ENCODE data around the gene SLC17A3. TPM values are rescaled to one million over a fixed set of nuclear protein-coding genes. Genes with fewer than 3 reads are reported as not detected.

Gene SLC17A3
- total RNA-seq, 4 donors from 2014 or later = not detected

DNA sequence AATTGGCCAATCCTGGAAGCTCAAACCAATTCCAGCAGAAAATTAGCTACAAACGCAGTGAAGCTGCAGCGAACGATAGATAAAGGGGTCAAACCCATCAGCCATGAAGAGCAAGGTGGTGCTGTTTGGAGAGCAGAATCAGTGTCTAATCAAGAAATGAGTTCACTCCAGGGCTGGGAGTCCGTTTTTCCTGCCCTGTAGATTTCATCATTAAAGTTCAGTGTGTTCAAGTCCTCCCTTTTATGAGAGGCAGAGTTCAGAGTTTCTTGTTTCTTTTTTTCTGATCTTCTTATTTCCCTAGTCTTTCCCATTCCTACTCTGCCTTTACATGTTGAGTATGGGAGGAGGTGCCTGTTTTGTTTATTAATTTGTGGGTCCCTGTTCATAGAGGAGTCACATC, 72.6 kb downstream of the SLC17A3 start:
- Histone ChIP-seq H3K27me3 (no peaks in the 10 kb centered on the region), H3K4me3 (replicated peaks in 1 of 3) (no peak overlapping the region), H3K36me3 (no peaks in the 10 kb centered on the region), H3K9me3 (no peaks in the 10 kb centered on the region), H3K4me1 (no peaks in the 10 kb centered on the region), H3K27ac (no peak overlapping the region)
- no peak for DNase-seq
- TF ChIP-seq POLR2A (IDR thresholded peaks at IDR 0.05) = no peak
- TF ChIP-seq, protein P1, sequence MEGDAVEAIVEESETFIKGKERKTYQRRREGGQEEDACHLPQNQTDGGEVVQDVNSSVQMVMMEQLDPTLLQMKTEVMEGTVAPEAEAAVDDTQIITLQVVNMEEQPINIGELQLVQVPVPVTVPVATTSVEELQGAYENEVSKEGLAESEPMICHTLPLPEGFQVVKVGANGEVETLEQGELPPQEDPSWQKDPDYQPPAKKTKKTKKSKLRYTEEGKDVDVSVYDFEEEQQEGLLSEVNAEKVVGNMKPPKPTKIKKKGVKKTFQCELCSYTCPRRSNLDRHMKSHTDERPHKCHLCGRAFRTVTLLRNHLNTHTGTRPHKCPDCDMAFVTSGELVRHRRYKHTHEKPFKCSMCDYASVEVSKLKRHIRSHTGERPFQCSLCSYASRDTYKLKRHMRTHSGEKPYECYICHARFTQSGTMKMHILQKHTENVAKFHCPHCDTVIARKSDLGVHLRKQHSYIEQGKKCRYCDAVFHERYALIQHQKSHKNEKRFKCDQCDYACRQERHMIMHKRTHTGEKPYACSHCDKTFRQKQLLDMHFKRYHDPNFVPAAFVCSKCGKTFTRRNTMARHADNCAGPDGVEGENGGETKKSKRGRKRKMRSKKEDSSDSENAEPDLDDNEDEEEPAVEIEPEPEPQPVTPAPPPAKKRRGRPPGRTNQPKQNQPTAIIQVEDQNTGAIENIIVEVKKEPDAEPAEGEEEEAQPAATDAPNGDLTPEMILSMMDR (IDR thresholded peaks at IDR 0.05) = no peak
- 71 to 80% methylated on average over 4 of the region's 4 CpGs for WGBS, 2 donors
- intact Hi-C loops (cut with DNase I) = no loop called here

Other genes starting within 250 kb of the SLC17A3 start
- 1 to 10 TPM in 2 of 4 donors, not detected in 2; 1.2 to 6.2 TPM for gene SCGN, start 222.0 kb downstream of the SLC17A3 start, total RNA-seq
- gene SLC17A4, start 119.5 kb downstream of the SLC17A3 start, total RNA-seq = not detected
- gene SLC17A1, start 42.2 kb downstream of the SLC17A3 start, total RNA-seq = not detected
- not detected for gene SLC17A2, start 56.4 kb upstream of the SLC17A3 start, total RNA-seq
- gene TRIM38, start 88.6 kb upstream of the SLC17A3 start, total RNA-seq = 10 to 100 TPM; 11.5 to 14.0 (median 12.4) TPM
- 1 to 10 TPM; 7.5 to 9.8 (median 8.3) TPM for gene HFE, start 213.2 kb upstream of the SLC17A3 start, total RNA-seq